ENCODE measurements around the gene ALDH3B2.

ALDH3B2 gene

GRCh38 chr11:67613960-67614715, 60.3 kb downstream of the ALDH3B2 start:
- DNase-seq: peak; percentile 78

DNA sequence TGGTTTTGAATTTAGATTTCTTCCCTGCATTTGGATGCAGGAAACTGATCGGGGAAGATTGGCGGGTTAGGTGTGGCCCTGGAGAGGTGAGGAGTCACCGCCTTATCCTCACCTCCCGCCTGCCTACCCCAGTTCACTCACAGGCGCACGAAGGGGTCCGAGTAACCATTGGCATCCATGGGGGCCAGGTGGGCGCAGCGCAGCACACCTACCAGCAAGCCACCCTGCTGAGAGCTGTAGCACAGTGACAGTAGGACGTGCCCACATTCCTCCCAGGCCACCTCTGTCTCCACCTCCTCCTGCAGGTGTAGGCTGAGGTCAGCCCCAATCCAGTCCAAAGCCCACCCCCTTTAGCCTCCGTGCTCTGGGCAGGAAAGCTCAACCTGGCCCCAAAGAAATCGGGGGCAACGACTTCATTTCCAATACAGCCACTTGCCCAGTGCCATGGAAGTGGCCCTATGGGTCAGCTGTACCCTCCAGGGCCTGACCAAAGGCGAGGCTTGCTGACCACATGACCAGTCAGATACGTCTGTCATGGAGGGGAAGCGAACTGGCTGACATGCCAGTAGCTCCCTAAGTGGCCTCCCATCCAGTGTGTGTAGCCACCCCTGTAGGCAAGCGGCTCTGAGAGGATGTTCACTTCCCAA, 61.0 kb downstream of the ALDH3B2 start:
- no peak for DNase-seq

DNA sequence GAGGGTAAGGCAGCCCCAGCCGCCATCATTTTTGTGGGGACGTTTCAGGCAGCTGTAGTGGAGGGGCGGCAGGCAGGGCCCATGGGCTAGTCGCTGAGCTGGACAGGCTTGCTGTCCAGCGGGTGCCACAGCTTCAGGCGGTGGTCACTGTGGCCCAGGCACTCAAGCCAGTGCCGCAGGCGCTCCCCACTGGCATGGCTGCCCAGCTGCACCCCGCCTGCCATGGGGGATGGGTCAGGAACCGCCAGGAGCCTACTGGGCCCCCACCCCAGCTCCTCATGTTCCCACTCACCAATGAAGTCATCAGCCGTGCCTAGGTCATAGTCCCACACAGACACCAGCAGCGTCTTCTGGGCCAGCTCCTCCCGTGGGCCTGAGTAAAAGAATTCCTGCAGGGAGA, 61.7 kb downstream of the ALDH3B2 start:
- DNase-seq: no peak
